NT2/D1 (cell line): ENCODE results near the gene CNTLN.

ENCODE experiments used
- SUZ12 ChIP-seq: IDR thresholded peaks from 2 replicates; pipeline ENCODE4 v1.6.1; 2011; ENCODE audit not compliant: insufficient read length, insufficient read depth; ENCODE audit errors: extremely low read depth
- YY1 ChIP-seq: IDR thresholded peaks from 2 replicates; pipeline ENCODE4 v1.6.1; 2011; ENCODE audit not compliant: insufficient read length, insufficient read depth
- ZNF274 ChIP-seq: IDR thresholded peaks from 2 replicates; pipeline ENCODE4 v1.6.1; 2011; ENCODE audit warnings: mild to moderate bottlenecking, low read depth, low read length

GRCh38 chr9:17332115-17332514 is 197.3 kb downstream of the CNTLN start:
- no peak for TF ChIP-seq ZNF274
- TF ChIP-seq SUZ12 = no peak
- TF ChIP-seq YY1 = no peak
